Measurements from ENCODE around the gene CTNND2.
A peak's percentile ranks its signal among the peaks of the same experiment; 100 is the strongest.

Gene CTNND2

GRCh38 chr5:11251247-11251646, 653.0 kb downstream of the CTNND2 start:
- no peak for DNase-seq (ENCODE audit: low read depth)

DNA sequence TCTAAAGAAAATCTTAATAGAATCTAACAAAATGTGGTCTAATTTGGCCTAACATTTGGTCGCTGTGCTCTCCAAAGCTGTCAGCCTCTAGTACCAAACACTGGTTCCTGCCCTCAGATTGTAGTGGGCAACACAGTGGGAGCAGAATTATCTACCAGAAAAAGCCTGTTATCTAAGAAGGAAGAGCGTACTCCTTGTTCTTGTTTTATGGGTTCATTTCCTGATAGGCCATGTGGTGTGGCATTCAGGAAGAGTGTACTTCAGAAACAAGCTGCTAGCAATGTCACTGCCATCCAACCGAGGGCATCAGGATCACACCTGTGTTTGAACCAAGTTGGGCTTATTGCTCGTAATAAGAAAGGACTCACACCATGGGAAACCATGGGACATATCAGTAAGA, 655.3 kb downstream of the CTNND2 start:
- DNase-seq (ENCODE audit: low read depth), result peak; percentile 63

- DNase-seq (ENCODE audit: low read depth), result no peak
Measured at GRCh38 chr5:11247224-11247623, 657.0 kb downstream of the CTNND2 start.

GRCh38 chr5:11240293-11241190, 663.7 kb downstream of the CTNND2 start:
- no peak for DNase-seq (ENCODE audit: low read depth)

DNA sequence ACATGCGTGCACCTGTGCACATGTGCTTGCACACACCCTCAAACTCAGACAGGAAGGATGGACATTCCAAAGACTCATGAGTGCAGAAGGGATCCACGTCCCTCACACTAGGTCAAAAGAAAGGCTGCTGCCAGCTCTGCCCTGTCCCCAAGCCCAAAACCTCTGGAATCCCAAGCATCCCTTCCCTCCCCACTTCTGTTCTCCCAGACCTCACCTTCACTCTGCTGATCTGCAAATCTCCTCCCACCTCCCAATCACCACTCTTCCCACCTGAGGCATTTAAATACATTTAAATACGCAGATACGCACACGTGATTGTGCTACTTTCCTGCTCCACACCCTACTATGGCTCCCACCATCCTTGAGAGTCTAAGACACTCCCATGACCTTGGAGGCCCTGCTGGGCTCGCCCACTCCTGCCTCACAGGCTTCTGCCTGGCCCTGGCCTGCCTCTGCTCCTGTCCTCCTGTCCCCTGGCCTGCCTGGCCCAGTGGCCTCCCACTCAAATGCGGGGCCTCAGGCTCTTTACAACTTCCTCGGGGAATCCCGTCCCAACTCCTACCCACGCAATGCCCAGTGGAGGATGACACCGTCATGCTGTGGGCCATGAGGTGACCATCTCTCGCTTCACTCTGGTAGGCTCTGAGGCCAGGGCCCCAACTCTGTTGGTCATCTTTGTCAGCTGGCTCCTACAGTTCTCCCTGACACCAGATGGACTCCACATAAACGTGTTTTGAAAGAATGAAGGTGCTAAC, 664.8 kb downstream of the CTNND2 start:
- DNase-seq (ENCODE audit: low read depth), result no peak

DNA sequence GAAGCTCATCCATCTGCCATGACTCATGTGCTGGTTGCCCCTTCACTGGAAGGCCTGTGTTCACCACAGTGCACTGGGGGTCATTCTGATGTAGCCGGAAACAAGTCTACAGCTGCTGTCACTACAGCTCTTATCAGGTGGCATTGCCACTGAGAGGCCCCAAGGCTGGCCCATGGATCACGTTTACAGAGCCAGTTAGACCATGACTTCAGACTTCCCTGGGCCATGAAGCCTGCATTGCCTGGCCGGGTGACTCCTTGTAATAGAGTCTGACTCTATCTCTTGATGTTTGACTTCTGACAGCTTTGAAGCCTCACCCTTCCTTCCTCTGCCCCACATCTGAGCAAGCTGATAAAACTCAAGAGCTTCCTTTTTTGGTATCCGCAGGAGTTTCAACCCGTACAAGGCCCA, 669.7 kb downstream of the CTNND2 start:
- peak; percentile 95 for DNase-seq (ENCODE audit: low read depth)

DNA sequence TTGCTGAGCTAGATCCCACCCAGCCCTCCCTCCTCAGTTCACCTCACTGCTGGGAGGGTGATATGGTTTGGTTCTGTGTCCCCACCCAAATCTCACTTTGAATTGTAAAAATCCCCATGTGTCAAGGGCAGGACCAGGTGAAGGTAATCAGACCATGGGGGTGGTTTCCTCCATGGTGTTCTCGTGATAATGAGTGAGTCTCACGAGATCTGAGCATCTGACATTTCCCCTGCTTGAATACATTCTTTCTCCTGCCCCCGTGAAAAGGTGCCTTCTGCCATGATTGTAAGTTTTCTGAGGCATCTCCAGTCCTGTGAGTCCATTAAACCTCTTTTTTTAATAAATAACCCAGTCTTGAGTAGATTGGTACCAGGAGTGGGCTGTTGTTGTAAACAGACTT, 673.4 kb downstream of the CTNND2 start:
- DNase-seq (ENCODE audit: low read depth), result no peak

DNA sequence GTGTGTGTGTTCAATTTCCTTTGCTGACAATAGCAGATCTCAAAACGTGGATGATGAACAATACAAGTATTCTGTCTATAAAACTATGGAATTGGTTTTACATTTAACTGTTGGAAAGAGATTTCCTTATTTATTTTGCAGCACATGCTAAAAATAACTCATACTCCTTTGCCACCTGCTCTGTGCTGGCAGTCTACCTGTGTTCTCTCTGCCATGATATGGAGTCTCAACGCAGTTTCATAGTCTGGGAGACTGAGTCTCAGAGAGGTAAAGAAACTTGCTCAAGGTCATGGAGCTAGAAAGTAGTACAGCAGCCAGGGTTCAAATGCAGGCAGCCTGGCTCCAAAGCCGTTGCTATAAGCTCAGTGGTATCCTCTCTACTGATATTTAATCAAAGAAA, 677.2 kb downstream of the CTNND2 start:
- DNase-seq (ENCODE audit: low read depth), result no peak

GRCh38 chr5:11224436-11225187, 679.6 kb downstream of the CTNND2 start:
- DNase-seq (ENCODE audit: low read depth), result no peak

GRCh38 chr5:11222169-11222568, 682.1 kb downstream of the CTNND2 start:
- DNase-seq (ENCODE audit: low read depth), result no peak

DNA sequence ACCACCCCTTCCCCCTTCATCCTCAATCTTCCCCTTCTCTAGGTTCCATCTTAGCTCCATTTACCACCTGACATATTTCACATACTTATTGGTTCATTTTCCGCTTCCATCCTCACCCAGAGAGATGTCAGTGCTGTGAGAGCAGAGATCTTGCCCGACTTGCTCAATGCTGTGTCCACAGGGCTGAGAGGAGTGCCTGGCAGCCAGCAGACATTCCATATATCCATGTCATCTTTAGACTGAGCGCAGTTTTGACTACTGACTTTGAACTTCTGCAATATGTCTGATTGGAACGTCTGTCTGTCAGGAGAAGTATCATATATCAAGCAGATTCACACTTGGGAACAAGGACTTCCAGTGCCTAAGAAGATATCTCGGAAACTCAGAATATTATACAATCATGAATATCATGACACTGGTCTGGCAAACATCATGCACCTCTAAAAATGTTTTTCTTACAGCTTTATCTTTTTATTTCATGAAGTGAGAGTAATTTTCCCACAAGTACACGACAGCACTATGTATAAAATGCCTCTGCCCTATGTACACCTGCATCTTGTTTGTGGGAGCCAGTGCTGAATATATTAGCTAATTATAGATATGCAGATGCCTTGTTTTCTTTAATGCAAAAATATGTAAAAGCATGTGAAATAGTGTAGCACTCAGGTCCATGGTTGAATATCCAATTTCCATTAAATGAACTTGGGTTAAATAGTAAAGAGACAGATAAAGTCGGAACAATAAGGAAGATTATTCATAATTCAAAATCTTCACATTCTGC, 689.2 kb downstream of the CTNND2 start:
- no peak for DNase-seq (ENCODE audit: low read depth)

DNA sequence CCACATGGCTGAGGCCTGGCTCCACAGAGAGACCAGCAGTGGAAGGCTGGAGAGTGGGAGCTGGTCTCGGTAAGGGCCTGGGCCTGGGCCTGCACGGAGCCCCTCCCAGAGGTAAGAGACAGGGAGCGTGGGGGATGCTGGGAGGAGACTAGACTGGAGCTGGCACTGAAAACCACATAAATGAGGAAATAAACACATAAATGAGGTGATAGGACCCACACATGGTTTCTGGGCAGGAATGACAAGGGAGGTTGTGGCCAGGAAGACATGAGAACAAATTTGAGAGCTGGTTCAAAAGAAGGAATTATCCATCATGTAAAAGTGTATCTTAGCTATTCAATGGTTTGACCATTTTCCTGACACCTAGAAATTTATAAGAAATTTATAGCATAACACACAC, 691.5 kb downstream of the CTNND2 start:
- no peak for DNase-seq (ENCODE audit: low read depth)

GRCh38 chr5:11197726-11198125, 706.5 kb downstream of the CTNND2 start:
- DNase-seq (ENCODE audit: low read depth), result no peak

- no peak for DNase-seq (ENCODE audit: low read depth)
Measured at GRCh38 chr5:11191673-11192072, 712.6 kb downstream of the CTNND2 start.

- no peak for DNase-seq (ENCODE audit: low read depth)
Measured at GRCh38 chr5:11182441-11183080, 721.7 kb downstream of the CTNND2 start.

- no peak for DNase-seq (ENCODE audit: low read depth)
Measured at GRCh38 chr5:11181940-11182339, 722.3 kb downstream of the CTNND2 start.

DNA sequence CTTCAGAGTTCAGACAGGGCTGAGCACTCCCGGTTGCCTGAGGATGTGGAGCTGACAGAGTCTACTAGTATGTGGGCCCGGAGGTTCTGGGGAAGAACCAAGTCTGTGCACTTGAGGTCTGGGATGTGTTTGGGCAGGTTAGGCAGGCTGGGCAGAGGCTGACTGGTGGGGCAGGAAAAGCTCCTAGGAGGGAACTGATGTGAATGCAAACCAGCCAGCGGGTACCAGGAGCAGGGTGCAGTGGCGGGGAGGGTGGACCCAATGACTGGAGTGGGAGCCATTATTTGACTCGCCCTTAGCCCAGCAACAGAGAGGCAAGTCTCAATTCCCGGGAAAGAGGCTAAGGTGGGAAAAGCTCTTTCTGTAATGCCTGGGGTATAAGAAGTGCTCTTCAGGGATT, 723.4 kb downstream of the CTNND2 start:
- DNase-seq (ENCODE audit: low read depth), result no peak

DNA sequence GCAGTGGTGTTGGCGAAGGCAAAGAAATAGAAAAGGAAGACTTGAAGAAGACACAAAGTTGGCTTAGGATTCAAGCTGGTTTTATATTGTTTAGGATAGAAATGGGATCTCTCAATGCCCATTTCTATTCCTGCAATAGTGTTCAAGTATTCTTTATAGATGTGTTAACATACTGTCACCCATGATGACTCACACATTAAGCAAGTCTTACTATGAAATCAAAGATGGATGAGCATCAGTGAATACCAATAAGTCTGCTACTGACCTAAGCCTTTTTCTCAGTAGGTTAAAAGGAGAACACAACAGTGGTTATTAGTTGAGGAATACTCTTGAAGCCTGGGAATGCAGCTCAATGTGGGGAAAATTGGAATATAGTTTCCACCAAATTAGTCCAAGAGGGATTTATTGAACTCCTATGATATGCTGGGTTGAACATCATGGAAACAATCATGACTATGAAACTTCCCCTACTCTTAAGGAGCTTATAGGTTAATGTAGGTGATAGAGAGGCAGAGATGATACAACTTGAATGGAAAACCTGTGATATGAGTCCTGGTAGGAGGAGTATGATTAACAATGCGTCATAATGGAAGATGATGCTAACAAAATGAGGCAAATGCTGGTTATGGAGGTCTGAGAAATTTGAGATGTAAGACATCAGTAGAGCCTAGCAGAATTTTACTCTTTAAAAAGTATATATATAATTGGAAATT, 726.1 kb downstream of the CTNND2 start:
- DNase-seq (ENCODE audit: low read depth), result no peak

- no peak for DNase-seq (ENCODE audit: low read depth)
Measured at GRCh38 chr5:11174591-11174990, 729.7 kb downstream of the CTNND2 start.

DNA sequence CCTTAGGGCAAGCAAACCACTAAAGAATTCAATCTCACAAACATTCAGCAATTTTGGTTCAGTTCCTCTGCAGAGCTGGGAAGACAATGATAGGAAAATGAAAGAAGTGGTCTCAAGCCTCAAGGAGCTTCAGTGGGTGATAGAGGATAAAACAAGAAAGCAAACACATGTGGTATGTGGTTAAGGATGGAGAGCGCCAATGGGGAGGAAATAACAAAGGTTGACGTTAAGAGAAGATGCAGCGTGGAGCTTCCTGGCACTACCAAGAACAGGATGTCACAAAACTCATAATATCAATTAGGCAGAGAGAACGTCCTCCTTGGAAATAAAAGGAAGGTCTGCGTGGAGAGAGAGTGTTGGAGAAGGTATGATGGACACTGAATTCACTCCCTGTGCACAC, 731.8 kb downstream of the CTNND2 start:
- no peak for DNase-seq (ENCODE audit: low read depth)

- no peak for DNase-seq (ENCODE audit: low read depth)
Measured at GRCh38 chr5:11171236-11171635, 733.0 kb downstream of the CTNND2 start.
